A673 (cell line): ENCODE results near the gene LPA. TPM values are rescaled to one million over a fixed set of nuclear protein-coding genes. Genes with fewer than 3 reads are reported as not detected.

Experiments used
- BruUV-seq: library from RNA; stranded (reverse); fragments of 400-500 nt; replicated peaks from 2 replicates; lab custom pipeline; 2021; lab: Mats Ljungman, UMichigan
- CTCF ChIA-PET: fragments of 300-600 bp; sonication (Branson Sonifier 250); formaldehyde crosslinking; loops from one replicate; lab custom pipeline; 2022; ENCODE audit warnings: antibody characterized with exemption; lab: Charles Lee
- POLR2A ChIA-PET: fragments of 300-600 bp; sonication (Branson Sonifier 250); formaldehyde crosslinking; loops from one replicate; lab custom pipeline; 2022; ENCODE audit warnings: antibody characterized with exemption; ENCODE audit not compliant: low non-redundant PET; lab: Charles Lee
- DNase-seq: peaks from one replicate; pipeline ENCODE4 v3.0.0-alpha.2; 2015; ENCODE audit warnings: low spot score
- H3K27ac ChIP-seq: fragments of 200-600 bp; sonication (generic); 2 replicates; pipeline ENCODE4 v1.5.1; 2016; ENCODE audit warnings: mixed run types, low read depth, mild to moderate bottlenecking, mixed read lengths, antibody characterized with exemption, low read length; ENCODE audit not compliant: poor library complexity, severe bottlenecking
- H3K27me3 ChIP-seq: fragments of 200-600 bp; sonication (generic); replicated peaks from 2 replicates; pipeline ENCODE4 v1.6.1; 2017; ENCODE audit warnings: mixed run types, low read depth, mild to moderate bottlenecking, mixed read lengths, antibody characterized with exemption, low read length; ENCODE audit not compliant: insufficient read depth, poor library complexity
- H3K36me3 ChIP-seq: fragments of 200-600 bp; sonication (generic); 2 replicates; pipeline ENCODE4 v1.6.1; 2016; ENCODE audit warnings: mixed run types, mild to moderate bottlenecking, mixed read lengths, antibody characterized with exemption, low read length; ENCODE audit not compliant: insufficient read depth, poor library complexity, severe bottlenecking
- H3K4me1 ChIP-seq: fragments of 200-600 bp; sonication (generic); 2 replicates; pipeline ENCODE4 v1.6.1; 2017; ENCODE audit warnings: mixed run types, mild to moderate bottlenecking, mixed read lengths, antibody characterized with exemption, low read length; ENCODE audit not compliant: insufficient read depth, poor library complexity, severe bottlenecking
- H3K4me3 ChIP-seq: fragments of 200-600 bp; sonication (generic); 2 replicates; pipeline ENCODE4 v1.5.1; 2016; ENCODE audit warnings: low read depth, mixed run types, mild to moderate bottlenecking, mixed read lengths, low read length; ENCODE audit not compliant: poor library complexity, severe bottlenecking
- H3K9me3 ChIP-seq: fragments of 200-600 bp; sonication (generic); 2 replicates; pipeline ENCODE4 v1.6.1; 2016; ENCODE audit warnings: mixed run types, low read depth, mild to moderate bottlenecking, mixed read lengths, antibody characterized with exemption, low read length; ENCODE audit not compliant: poor library complexity, severe bottlenecking
- EZH2 ChIP-seq: fragments of 200-600 bp; sonication (generic); IDR thresholded peaks from 2 replicates; pipeline ENCODE4 v1.6.1; 2017; ENCODE audit warnings: borderline replicate concordance, low read depth, mild to moderate bottlenecking, mixed read lengths, antibody characterized with exemption, low read length; ENCODE audit not compliant: poor library complexity, severe bottlenecking
- intact Hi-C: fragments of 100-400 bp; cut with micrococcal nuclease; formaldehyde crosslinking; loops from one replicate; pipeline ENCODE4 v1.10.0; 2022; ENCODE audit not compliant: unreplicated experiment
- total RNA-seq: library from RNA; stranded (reverse); gene quantifications from 2 replicates; pipeline ENCODE4 v1.2.3, GENCODE V29; 2021
- TF ChIP-seq, protein P1 (sequence below): fragments of 300-800, 200-600 bp; sonication (generic); conservative IDR thresholded peaks from 2 replicates; pipeline ENCODE4 v1.5.1; 2017; ENCODE audit warnings: low read depth, mild to moderate bottlenecking, antibody characterized with exemption, low read length, moderate library complexity, mixed read lengths

LPA gene
- total RNA-seq, 1 experiment from 2014 or later, result not detected

DNA sequence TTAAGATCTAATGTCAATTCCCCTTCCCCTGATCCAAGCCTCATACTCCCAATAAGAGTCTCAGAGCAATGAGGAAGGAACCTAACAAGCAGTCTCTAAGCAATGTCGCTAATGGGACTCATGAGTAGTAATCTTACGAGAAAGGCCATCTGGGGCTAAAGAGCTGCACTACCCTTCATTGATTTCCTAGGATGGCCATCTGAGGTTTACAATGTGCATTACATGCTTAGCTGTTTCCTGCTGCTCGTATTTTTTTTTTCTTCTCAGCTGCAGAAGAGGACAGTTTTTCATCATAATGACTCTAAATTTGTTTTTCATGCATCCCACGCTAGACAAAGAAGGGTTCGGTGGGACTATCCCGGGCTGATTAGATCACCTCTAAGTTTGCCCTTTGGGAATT, 119.3 kb downstream of the LPA start:
- no peak for DNase-seq
- BruUV-seq, result no TSS peak
- Histone ChIP-seq H3K4me1 (no peaks in the 10 kb centered on the region), H3K27me3 (no peaks in the 10 kb centered on the region), H3K4me3 (no peak overlapping the region), H3K36me3 (no peaks in the 10 kb centered on the region), H3K9me3 (no peaks in the 10 kb centered on the region), H3K27ac (no peak overlapping the region)
- TF ChIP-seq, protein P1, sequence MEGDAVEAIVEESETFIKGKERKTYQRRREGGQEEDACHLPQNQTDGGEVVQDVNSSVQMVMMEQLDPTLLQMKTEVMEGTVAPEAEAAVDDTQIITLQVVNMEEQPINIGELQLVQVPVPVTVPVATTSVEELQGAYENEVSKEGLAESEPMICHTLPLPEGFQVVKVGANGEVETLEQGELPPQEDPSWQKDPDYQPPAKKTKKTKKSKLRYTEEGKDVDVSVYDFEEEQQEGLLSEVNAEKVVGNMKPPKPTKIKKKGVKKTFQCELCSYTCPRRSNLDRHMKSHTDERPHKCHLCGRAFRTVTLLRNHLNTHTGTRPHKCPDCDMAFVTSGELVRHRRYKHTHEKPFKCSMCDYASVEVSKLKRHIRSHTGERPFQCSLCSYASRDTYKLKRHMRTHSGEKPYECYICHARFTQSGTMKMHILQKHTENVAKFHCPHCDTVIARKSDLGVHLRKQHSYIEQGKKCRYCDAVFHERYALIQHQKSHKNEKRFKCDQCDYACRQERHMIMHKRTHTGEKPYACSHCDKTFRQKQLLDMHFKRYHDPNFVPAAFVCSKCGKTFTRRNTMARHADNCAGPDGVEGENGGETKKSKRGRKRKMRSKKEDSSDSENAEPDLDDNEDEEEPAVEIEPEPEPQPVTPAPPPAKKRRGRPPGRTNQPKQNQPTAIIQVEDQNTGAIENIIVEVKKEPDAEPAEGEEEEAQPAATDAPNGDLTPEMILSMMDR, result no peak
- POLR2A ChIA-PET, result no interaction called here
- CTCF ChIA-PET, result no interaction called here
- intact Hi-C loops, result no loop called here

DNA sequence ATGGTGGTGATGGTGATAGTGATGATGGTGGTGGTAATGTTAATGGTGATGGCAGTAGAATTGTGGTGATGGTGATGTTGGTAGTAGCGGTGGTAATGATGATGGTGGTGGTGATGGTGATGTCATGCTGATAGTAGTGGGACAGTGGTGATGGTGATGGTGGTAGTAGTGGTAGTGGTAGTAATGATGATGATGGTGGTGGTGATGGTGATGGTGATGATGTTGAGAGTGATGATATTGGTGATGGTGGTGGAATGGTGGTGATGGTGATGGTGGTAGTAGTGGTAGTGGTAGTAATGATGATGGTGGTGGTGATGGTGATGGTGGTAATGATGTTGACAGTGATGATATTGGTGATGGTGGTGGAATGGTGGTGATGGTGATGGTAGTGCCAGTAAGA, 128.8 kb downstream of the LPA start:
- POLR2A ChIA-PET, result no interaction called here
- intact Hi-C loops, result loop anchor here (1.0 kb wide), 1 partner anchor 79 kb away; no protein-coding TSS in a partner anchor
- no peak overlapping the region for H3K27ac ChIP-seq
- CTCF ChIA-PET, result no interaction called here
- H3K9me3 ChIP-seq, result no peaks in the 10 kb centered on the region
- no peaks in the 10 kb centered on the region for H3K4me1 ChIP-seq
- no peaks in the 10 kb centered on the region for H3K36me3 ChIP-seq
- no peak for DNase-seq
- no peaks in the 10 kb centered on the region for H3K27me3 ChIP-seq
- no TSS peak for BruUV-seq
- no peak for TF ChIP-seq EZH2
- TF ChIP-seq, protein P1, result no peak
- H3K4me3 ChIP-seq, result no peak overlapping the region

DNA sequence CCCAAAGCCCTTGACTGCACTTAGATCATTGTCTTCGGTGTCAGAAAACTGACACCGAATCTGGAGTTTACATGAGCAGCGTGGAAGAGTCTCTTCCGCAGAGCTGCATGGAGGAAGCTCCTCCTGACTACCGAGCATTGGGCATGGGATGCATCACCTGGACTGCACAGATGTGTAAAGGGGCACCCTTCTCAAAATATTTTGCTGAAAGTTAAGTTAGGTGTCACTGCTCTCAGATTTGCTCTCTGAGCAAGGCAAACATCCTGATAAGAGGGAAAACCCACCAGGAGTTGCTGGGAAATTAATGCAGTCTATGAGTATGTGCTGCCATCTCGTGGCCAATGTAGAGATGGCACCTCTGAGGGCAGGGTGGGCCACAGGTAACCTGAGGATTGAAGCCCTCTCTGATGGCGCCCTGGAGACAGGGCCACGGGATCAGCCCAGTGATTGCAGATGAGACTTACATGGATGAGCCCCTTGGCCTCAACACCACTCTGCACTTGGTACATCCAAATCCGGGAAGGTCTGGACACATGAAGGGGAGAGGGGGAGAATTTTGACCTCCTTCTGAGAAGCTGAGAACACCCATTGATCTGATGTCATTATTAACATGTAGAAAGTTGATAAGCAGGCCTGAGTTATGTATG, 129.9 kb downstream of the LPA start:
- Histone ChIP-seq H3K27ac (no peak overlapping the region), H3K4me1 (no peaks in the 10 kb centered on the region), H3K9me3 (no peaks in the 10 kb centered on the region), H3K36me3 (no peaks in the 10 kb centered on the region), H3K27me3 (no peaks in the 10 kb centered on the region), H3K4me3 (no peak overlapping the region)
- DNase-seq, result peak; percentile 54
- POLR2A ChIA-PET, result no interaction called here
- TF ChIP-seq, protein P1, result peak; percentile 91
- no peak for TF ChIP-seq EZH2
- intact Hi-C loops, result loop anchor here (1.0 kb wide), 1 partner anchor 671 kb away; no protein-coding TSS in a partner anchor
- CTCF ChIA-PET, result interaction anchor here (0.6 to 1.2 kb wide), 2 partner anchors 14 to 671 kb away, joined by 4 to 10 read pairs; no protein-coding TSS in a partner anchor
- BruUV-seq, result no TSS peak
